Esophagus muscularis mucosa (tissue), 4 donors: ENCODE results near the gene ARHGEF7. TPM values are rescaled to one million over a fixed set of nuclear protein-coding genes. Genes with fewer than 3 reads are reported as not detected.
"Not testable (repeated sequence)": the region's sequence is repeated elsewhere in the genome, so short reads cannot be mapped to it uniquely, and the experiment has no call there.

Experiments used
- DNase-seq: peaks from one replicate; pipeline ENCODE4 v3.0.0-alpha.2; 2017; ENCODE audit errors: extremely low spot score
- H3K27ac ChIP-seq, 4 donors: fragments of 200-600 bp; sonication (generic); replicated peaks in 1 of 4; 1 replicate in 3 of 4; 2 replicates in 1 of 4; pipeline ENCODE4 v1.5.1; 2016 to 2019; ENCODE audit warnings: mild to moderate bottlenecking in 1 of 4
- H3K27me3 ChIP-seq, 4 donors: fragments of 200-600 bp; sonication (generic); one replicate each; pipeline versions ENCODE4 v1.5.1 to v1.6.0; 2016 to 2019
- H3K36me3 ChIP-seq, 4 donors: fragments of 200-600 bp; sonication (generic); one replicate each; pipeline ENCODE4 v1.5.1; 2016 to 2019
- H3K4me1 ChIP-seq, 4 donors: fragments of 200-600 bp; sonication (generic); one replicate each; pipeline ENCODE4 v1.5.1; 2016 to 2019
- H3K4me3 ChIP-seq, 4 donors: fragments of 200-600 bp; sonication (generic); 1 replicate in 2 of 4; 2 replicates in 2 of 4; pipeline ENCODE4 v1.5.1; 2016 to 2019; ENCODE audit warnings: mild to moderate bottlenecking in 4 of 4, moderate library complexity in 1 of 4
- H3K9me3 ChIP-seq, 4 donors: fragments of 200-600 bp; sonication (generic); 1 replicate in 3 of 4; 2 replicates in 1 of 4; pipeline ENCODE4 v1.5.1; 2016 to 2019
- CTCF ChIP-seq, 3 experiments: fragments of 200-600 bp in 2 of 3; fragments of 450-650 bp in 1 of 3; sonication (generic) in 2 of 3; IDR thresholded peaks; one replicate each; pipeline ENCODE4 v1.5.1; 2017 to 2019; ENCODE audit warnings: antibody characterized with exemption in 3 of 3, mild to moderate bottlenecking in 2 of 3, moderate library complexity in 1 of 3
- EP300 ChIP-seq: sonication (generic); formaldehyde crosslinking; IDR thresholded peaks from one replicate; pipeline ENCODE4 v1.6.1; 2017; ENCODE audit warnings: antibody characterized with exemption
- POLR2A ChIP-seq: fragments of 450-650 bp; IDR thresholded peaks from one replicate; pipeline ENCODE4 v1.6.1; 2017; ENCODE audit warnings: antibody characterized with exemption, moderate library complexity, mild to moderate bottlenecking, low read depth
- POLR2AphosphoS5 ChIP-seq, 2 donors: sonication (generic); formaldehyde crosslinking; IDR thresholded peaks; one replicate each; pipeline ENCODE4 v1.6.1; 2017; ENCODE audit warnings: antibody characterized with exemption in 2 of 2
- WGBS: methylation state at CpG from one replicate; pipeline ENCODE4 v1.1.5; 2018; 5-methylcytosine and 5-hydroxymethylcytosine counted together
- intact Hi-C: fragments of 100-400 bp; cut with DNase I; formaldehyde crosslinking; loops from one replicate; pipeline ENCODE4 v1.15.1; 2023
- total RNA-seq, 4 donors: library from RNA; depleted of rRNA; stranded (reverse); fragments of >200 nt; gene quantifications; one replicate each; pipeline versions ENCODE4 v1.1.0 to v1.2.1, GENCODE V29; 2016

ARHGEF7 gene
- total RNA-seq = 10 to 100 TPM; 36.0 to 53.6 (median 45.1) TPM

- intact Hi-C loops = no loop called here
- 3% methylated on average over 12 of the region's 137 CpGs for WGBS
- TF ChIP-seq CTCF (IDR thresholded peaks at IDR 0.05) (no peak), POLR2AphosphoS5 (IDR thresholded peaks at IDR 0.05) (no peak), POLR2A (no peak), EP300 (no peak)
- Histone ChIP-seq H3K36me3 (no peaks in the 10 kb centered on the region), H3K4me1 (peaks cover 13 to 24% (median 22%) of the 10 kb centered on the region in 4 donors), H3K9me3 (peaks cover 0 to 2% (median 0%) of the 10 kb centered on the region in 4 donors), H3K27me3 (peaks cover 0 to 77% (median 17%) of the 10 kb centered on the region in 4 donors), H3K27ac (peak within 1 kb of the TSS; percentile 64 to 75 (median 74)), H3K4me3 (peak within 1 kb of the TSS; percentile 58 to 70 (median 59))
- peak; percentile 47 for DNase-seq
Observed at GRCh38 chr13:111115061-111115964, at the start of gene ARHGEF7. Gene ARHGEF7 (plus strand): TSS chr13:111115310. CDS start chr13:111115527, 217 bp downstream.

- Histone ChIP-seq H3K27me3 (peaks cover 0 to 26% (median 0%) of the 10 kb centered on the region in 4 donors), H3K27ac (no peak overlapping the region), H3K36me3 (no peaks in the 10 kb centered on the region), H3K4me3 (no peak overlapping the region), H3K9me3 (peaks cover 0 to under 1% (median 0%) of the 10 kb centered on the region in 4 donors), H3K4me1 (peaks cover 0 to 16% (median 10%) of the 10 kb centered on the region in 4 donors)
- intact Hi-C loops = loop anchor here (5.0 kb wide), 1 partner anchor 157 kb away; no protein-coding TSS in a partner anchor
- TF ChIP-seq CTCF (IDR thresholded peaks at IDR 0.05) (no peak), POLR2A (no peak), EP300 (no peak), POLR2AphosphoS5 (IDR thresholded peaks at IDR 0.05) (no peak)
- peak; percentile 70 for DNase-seq
- WGBS = 93% methylated on average over 12 of the region's 12 CpGs
Observed at GRCh38 chr13:111065698-111066097, 49.4 kb upstream of the ARHGEF7 start.

- peaks cover 0 to 8% (median 1%) of the 10 kb centered on the region in 4 donors for H3K9me3 ChIP-seq
- H3K36me3 ChIP-seq = no peaks in the 10 kb centered on the region
- WGBS = 60% methylated on average over 18 of the region's 22 CpGs
- intact Hi-C loops = loop anchor here (5.0 kb wide), 1 partner anchor 156 kb away; no protein-coding TSS in a partner anchor
- DNase-seq = peak; percentile 57
- no peak for TF ChIP-seq POLR2AphosphoS5 (IDR thresholded peaks at IDR 0.05)
- TF ChIP-seq CTCF (IDR thresholded peaks at IDR 0.05) = no peak
- no peak for TF ChIP-seq EP300
- TF ChIP-seq POLR2A = no peak
- peak overlapping the region in 1 of 4 donors; percentile 33 for H3K27ac ChIP-seq
- H3K4me3 ChIP-seq = peak overlapping the region in 3 of 4 donors; percentile 58 to 64 (median 63)
- H3K4me1 ChIP-seq = peaks cover 0 to 16% (median 10%) of the 10 kb centered on the region in 4 donors
- peaks cover 0 to 20% (median 0%) of the 10 kb centered on the region in 4 donors for H3K27me3 ChIP-seq
Observed at GRCh38 chr13:111066544-111066943, 48.6 kb upstream of the ARHGEF7 start.

- DNase-seq = no peak
- TF ChIP-seq CTCF (IDR thresholded peaks at IDR 0.05) (no peak), EP300 (no peak), POLR2A (no peak)
- 29% methylated on average over 2 of the region's 2 CpGs for WGBS
- Histone ChIP-seq H3K4me3 (peak overlapping the region in 3 of 4 donors; percentile 53 to 64 (median 58)), H3K27me3 (peaks cover 0 to 16% (median 0%) of the 10 kb centered on the region in 4 donors), H3K36me3 (no peaks in the 10 kb centered on the region), H3K27ac (no peak overlapping the region), H3K4me1 (peaks cover 0 to 16% (median 10%) of the 10 kb centered on the region in 4 donors), H3K9me3 (peaks cover 0 to 10% (median 2%) of the 10 kb centered on the region in 4 donors)
- intact Hi-C loops = loop anchor here (5.0 kb wide), 1 partner anchor 154 kb away; no protein-coding TSS in a partner anchor
Observed at GRCh38 chr13:111068009-111068350, 47.1 kb upstream of the ARHGEF7 start.

- peaks cover 0 to 16% (median 10%) of the 10 kb centered on the region in 4 donors for H3K4me1 ChIP-seq
- DNase-seq, H3K36me3 ChIP-seq, intact Hi-C loops, H3K27ac ChIP-seq, H3K4me3 ChIP-seq: not testable (repeated sequence)
- peaks cover 0 to 10% (median 0%) of the 10 kb centered on the region in 4 donors for H3K27me3 ChIP-seq
- 66% methylated on average over 4 of the region's 4 CpGs for WGBS
- H3K9me3 ChIP-seq = peaks cover 0 to 31% (median 13%) of the 10 kb centered on the region in 4 donors
Observed at GRCh38 chr13:111071120-111071519, 44.0 kb upstream of the ARHGEF7 start.

- H3K9me3 ChIP-seq = peaks cover 0 to 31% (median 13%) of the 10 kb centered on the region in 4 donors
- intact Hi-C loops, H3K36me3 ChIP-seq, H3K4me3 ChIP-seq, H3K27ac ChIP-seq, H3K27me3 ChIP-seq, DNase-seq: not testable (repeated sequence)
- 90% methylated on average over 7 of the region's 7 CpGs for WGBS
- peaks cover 0 to 15% (median 9%) of the 10 kb centered on the region in 4 donors for H3K4me1 ChIP-seq
Observed at GRCh38 chr13:111071526-111071925, 43.6 kb upstream of the ARHGEF7 start.
